Esophagus mucosa (tissue), 1 donor: ENCODE results near the gene DEFB132. TPM values are rescaled to one million over a fixed set of nuclear protein-coding genes. Genes with fewer than 3 reads are reported as not detected.

Experiments used
- ATAC-seq: fragments of 200-7000 bp; cut with Tn5 transposase; one replicate; pipeline ENCODE4 v1.9.1; 2020
- total RNA-seq: library from RNA; stranded (reverse); gene quantifications from one replicate; pipeline ENCODE4 v1.2.4, GENCODE V29; 2023
- donor health status: DM: yes; HTN: yes; CAD: no.

DEFB132 gene
- total RNA-seq, 1 donor from 2014 or later, result not detected

DNA sequence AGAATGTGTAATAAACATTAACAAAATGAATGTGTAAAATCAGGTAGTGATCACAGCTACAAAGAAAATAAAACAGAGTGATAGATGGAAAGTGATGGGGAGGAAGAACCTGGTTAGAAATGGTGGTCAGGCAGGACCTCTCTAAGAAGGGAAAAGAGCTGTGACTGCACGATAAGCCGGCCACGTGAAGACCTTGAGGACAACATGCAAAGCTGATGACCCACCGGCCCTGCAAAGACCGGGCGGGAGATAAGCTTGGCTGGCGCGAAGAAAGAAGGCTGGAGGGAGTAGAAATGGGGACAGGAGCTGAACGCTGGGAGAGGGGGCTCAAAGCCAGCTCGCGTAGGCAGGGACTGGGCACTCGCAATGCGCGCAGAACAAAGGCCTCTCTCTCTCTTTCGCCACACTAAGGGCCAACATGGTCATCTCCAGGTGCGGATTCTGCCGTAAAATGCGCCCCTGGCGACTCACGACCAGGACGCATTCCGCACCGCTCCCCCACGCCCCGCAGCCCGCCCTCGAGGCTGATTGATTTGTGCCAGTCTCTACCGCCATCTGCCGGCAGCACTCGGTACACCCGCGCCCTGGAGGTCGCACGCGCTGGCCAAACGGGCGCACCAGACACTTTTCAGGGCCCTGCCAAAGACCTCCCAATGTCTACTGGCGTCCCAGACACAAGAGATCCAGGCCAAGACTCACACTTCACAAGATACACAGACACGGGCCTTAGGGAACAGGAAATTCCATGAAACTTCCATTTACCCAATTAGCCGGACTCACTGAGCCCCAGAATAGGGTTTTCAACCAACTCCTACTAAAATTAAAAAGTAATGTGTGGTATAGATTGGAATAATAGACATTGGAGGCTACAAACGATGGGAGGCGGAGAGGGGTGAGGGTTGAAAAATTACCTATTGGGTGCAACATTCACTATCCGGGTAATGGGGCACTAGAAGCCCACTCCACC is 9.4 kb downstream of the DEFB132 start:
- ATAC-seq, result peak; percentile 92

DNA sequence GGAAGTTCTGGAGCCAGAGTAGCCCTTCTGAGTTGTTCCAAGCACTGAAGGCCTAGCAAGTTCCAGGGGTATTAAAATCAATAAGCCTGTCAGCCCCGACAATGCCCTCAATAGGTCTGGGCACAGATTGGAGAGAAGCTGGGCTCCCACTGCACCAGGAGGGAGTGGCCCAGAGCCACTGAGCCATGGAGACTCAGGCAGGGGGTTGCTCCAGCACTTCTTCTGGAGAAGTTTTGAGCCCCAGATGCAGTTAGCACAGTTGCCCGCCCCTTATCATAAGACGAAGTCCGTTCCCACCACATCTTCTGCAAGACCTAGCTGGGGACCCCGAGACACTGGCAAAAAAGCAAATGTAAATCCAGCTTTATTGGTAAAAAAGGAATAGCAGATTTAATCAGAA is 13.0 kb downstream of the DEFB132 start:
- no peak for ATAC-seq

DNA sequence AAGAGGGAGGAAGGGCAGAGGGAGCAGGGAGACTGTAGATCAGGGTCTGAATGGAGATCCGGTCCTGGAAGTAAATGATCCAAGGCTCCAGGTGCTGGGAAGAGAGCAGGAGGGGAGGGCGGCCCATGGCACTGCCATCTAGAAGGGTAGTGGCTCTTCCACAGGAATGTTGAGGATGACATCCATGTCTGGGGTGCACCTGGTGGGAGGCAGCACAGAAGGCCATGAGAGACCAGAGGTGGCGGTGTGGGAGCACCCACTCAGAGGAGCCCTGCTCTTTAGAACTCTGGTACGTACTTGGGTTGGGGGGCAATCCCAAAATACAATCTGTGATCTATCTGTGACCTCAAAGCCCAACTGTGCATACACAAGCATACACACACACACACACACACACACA is 13.5 kb downstream of the DEFB132 start:
- no peak for ATAC-seq

DNA sequence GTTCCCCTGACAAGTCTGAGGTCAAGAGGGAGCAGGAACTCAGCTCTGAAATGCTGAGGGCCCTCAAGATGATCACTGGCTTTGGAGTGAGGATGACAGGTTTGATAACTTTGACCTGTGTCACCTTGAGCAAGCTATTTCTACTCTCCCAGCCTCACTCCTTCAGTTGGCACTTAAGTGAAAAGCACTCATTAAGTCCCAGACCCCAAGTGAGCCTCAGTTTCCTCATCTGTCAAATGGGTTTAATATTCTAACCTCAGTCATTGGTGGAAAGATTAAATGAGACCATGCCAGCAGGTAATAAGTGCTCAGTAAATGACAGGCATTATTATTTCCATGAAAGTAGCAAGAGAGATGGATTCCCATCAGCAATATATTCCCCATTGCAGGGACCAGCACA is 14.0 kb downstream of the DEFB132 start:
- ATAC-seq, result no peak

DNA sequence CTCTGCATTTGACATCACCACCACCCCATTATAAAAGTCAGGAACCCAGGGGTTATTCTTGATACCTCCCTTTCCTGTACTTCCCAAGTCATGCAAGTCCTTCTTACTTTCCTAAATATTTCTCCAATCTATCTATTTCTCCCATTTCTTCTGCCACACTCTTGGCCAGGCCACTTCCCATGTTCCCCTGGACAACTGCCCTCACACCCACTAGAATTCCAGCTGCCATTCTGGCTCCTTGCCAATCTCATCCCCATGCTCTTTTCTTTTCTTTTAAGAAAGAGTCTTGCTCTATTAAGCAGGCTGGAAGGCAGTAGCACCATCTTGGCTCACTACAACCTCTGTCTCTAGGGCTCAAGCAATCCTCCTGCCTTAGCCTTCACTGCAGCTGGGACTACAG is 15.2 kb downstream of the DEFB132 start:
- ATAC-seq, result no peak

DNA sequence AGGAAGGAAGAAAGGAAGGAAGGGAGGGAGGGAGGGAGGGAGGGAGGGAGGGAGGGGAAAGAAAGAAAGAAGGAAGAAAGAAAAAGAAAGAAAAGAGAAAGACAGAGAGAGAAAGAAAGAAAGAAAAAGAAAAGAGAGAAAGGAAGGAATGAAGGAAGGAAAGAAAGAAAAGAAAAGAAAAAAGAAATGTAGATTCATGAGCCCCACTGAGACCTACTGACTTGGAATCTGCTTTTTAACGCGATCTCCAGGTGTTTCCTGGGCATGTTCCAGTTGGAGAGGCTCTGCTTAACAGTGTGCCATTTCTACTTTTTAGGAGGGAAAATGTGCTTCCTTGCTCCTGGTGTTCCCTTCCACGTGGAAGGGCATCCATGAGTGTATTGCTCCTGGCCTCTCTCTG is 16.4 kb downstream of the DEFB132 start:
- no peak for ATAC-seq

DNA sequence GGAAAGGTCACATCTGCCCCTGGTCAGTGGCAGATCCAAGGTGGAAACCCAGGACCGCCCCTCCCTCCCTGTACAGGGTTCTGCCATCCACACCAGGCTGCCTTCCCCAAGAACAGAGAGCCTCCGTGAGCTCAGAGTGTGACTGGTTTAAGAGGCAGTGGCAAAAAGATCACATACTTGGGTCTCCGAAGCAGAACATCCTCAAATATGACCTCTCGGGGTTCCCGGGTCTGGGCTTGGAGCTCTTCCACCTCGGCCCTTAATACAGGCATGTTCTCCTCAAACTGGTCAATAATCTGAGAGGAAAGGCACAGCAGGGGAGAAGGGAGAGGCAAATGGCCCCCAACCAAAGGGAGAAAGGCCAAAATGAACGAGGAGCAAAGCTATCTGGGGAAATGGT is 18.3 kb downstream of the DEFB132 start:
- no peak for ATAC-seq

DNA sequence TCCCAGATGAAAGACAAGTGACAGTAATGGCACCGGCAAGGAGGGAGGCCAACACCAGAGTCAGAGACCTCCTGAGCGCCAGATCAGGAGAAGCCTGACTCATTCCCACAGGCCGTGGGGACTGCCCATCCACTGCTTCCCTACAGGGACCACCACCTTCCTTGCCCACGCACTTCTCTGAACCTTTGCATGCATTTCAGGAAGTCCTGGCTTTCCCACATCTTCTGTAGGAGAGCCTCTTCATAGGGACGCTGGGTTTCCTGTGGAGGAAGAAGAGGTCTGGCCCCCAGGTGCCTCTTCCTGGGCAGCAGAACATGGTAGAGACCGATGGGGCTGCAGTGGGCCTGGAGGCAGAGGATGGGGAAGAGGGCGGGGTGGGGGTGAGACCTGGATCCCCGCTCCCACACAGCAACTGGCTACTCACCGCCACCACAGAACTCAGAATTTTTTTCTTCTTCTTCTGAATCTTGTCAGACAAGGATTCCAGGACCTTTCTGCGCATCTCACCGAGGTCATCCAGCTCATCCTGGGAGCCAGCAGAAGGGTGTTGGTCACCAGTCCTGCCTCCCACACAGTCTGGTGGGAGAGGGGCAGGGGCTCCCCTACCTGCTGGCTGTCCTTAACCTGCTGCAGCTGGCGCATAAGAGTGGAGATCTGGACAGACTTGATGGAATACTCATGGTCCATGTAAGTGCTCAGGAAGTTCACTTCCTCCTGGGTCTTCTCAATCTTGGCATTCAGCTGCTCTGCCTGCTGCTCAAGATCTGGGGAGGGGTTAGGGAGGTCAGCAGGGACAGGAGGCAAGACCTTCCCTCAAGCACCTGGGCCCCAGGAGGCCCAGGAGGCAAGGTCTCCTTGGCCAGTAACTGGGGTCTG is 19.3 kb downstream of the DEFB132 start:
- no peak for ATAC-seq

DNA sequence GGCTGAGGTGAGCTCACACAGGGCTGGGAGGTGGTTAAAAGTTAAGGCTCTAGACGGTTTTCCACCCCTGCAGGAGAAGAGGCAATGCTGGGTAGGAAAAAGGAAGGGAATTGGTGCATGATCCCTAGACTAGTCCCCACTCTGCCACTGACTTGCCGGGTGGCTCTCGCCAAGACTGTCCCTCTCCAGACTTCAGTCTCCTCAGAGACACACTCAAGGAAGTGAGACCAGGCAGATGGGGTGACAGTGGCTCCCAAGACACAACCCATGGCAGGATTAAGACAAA is 19.9 kb downstream of the DEFB132 start:
- no peak for ATAC-seq

DNA sequence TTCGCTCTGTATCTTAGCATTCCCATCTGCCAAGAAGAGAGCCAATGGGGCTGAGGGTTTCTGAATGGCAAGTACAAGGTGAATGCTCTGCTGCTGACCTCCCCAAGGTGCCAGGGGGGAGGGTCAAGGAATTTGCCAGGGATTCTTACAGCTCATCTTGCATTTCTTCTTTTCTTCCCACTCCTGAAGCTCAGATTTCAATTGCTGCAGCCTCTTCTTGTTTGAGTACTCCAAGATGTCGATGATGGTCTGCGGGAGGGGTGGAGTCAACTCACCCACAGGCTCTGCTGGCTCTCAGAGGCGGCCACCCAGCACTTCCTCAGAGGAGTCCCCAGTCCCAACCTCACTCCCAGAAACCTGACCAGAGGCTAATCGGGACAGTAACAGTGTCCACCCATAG is 20.7 kb downstream of the DEFB132 start:
- no peak for ATAC-seq

DNA sequence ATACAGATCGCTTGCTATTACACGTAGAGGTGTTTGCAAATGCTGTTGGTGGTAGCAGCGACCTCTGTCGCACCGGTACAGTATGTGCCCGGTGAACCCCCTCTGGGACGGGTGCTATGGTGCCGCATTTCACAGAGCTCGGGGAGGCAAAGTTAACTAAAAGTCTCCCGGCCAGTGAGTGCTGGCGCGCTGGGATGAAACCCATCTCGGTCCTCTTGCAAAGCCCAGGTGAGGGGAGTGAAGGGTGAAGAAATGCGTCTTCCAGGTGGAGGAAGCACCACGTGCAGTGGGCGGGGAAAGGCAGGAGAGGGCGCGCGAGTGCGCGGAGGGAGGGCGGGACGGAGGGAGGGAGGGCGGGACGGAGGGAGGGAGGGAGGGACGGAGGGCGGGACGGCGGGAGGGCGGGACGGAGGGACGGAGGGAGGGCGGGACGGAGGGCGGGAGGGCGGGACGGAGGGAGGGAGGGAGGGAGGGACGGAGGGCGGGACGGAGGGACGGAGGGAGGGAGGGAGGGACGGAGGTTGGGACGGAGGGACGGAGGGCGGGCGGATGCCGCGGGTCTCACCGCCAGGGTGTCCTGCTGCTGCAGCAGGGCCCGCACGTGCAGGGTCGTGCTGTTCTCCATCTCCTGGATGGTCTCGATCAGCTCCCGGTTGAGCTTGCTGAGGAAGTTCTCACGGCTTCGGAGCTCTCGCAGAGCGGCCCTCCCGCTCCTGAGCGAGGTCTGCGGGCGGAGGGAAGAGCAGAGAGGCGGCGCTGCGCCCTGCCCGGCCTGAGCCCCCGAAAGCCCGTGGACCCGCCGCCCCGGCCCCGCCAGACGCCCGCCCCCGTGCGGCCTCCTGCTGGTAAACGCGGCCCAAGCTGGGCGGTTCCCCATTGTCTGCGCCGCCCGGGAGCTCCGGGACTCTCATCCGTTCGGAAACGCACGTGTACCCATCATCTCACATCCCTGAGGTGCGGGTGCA is 21.4 kb downstream of the DEFB132 start:
- no peak for ATAC-seq

DNA sequence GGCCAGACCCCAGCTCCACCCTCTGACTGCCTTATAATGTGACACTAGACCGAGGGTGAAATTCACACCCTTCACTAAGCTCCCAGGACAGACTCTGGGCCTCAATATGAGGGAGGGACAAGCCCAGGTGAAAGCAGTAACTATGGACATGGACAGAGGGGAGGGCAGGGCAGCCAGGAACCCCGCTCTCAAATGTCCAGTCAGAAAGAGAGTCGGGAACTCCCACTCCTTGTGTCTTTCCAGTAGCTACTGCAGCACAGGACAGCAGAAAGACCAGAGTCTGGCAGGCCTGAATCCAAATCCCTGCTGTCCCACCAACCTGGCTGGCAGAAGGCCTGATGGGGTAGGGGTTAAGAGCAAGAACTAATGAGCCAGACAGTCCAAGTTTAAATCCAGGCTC is 26.6 kb downstream of the DEFB132 start:
- no peak for ATAC-seq

DNA sequence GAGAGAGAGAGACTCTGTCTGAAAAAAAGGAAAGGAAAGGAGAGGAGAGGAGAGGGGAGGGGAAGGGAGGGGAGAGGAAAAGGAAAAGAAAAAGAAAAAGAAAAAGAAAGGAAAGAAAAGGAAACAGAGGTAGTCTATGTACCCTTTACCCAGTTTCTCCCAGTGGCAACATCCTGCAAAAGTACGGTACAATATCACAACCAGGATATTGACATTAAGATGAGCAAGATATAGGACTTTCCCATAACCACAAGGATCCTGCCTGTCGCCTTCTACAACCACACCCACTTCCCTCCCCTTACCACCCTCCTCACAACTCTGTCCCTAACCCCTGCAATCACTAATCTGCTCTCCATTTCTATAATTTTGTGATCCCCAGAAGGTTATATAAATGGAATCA is 29.0 kb downstream of the DEFB132 start:
- no peak for ATAC-seq

DNA sequence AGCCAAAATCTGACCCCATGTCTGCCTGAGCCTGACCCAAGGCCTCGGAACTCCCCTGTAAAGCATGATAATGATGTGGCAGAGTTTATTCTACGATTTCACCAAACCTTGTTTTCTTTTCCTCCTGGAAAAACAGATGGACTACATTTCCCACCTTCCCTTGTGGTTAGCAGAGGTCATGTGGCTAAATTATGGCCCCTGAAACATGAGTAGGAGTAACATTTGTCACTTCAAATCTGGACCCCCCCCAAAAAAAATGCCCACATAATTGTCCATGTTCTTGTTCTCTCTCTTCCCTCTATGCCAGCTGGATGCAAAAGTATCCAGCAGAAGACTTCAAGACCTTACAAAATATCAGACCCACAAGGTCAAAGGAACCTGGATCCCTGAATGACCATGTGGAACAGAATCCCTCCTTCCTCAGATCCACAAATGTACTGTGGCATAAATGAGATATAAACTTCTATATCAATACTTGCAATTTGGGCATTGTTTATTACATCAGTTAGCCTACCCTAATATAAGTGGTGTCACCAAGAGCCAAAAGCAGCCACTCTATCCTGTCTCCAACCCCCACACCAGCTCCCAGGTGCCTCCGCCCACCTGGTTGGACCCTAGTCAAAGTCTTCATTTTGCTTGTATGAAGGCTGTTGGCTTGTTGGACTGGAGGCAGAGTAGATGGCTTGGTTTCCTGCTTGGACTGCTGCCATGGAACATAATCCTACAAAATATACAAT is 31.6 kb downstream of the DEFB132 start:
- no peak for ATAC-seq

DNA sequence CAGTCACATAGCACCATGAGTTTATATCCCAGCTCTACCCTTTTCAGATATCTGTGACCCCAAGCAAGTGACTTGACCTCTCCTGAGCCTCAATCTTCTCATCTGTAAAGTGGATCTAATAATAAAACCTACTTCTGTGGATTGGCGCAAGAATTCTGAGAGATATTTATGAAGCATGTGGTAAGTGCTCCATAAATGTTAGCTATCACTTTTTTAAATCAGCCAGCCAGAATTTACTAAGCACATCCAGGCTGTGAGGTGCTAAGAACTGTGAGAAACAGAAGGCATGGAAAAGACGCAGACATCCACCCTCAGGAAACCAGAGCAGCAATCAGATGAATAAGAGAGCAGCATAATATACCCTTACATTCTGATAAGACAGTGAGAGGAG is 32.2 kb downstream of the DEFB132 start:
- ATAC-seq, result no peak

DNA sequence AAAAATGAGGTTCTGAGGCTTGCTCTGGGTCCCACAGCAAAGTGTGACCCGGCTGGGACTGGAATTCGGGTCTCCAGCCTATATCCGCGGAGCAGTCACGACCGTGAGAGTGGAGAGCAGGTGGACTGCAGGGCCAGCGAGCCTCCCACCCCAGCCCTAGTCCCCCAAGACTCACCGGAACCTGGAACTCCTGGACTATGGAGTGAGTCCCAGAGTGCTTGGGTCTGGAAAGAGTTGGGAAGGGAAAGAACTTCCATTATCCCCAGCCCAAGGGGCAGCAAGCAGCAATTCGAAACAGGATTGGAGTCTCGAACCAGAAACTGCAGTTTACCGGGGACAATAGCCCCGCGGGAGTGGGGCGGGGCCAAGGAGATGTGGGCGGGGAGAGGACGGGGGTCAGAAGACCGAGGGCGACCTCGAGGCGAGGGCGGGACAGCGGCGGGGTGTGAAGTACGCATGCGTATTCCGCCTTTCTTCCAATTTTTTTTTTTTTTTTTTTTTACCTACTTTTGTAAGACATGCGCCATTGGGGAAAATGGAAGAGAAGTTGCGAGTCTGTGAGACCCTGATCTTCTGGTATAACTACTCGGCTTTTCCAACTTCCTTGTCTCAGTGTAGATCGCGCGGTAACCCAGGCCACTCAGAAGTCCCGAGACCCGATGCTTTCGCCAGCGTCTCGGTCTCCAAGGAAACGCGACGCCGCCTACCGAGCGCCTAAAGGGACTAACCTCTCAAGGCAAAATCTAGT is 32.7 kb downstream of the DEFB132 start, which contains the start of gene C20orf96:
C20orf96 (minus strand) TSS at position 667 of the 748 bp plus-strand sequence; CDS start at position 527, 140 bp downstream.
- ATAC-seq, result peak; percentile 92

DNA sequence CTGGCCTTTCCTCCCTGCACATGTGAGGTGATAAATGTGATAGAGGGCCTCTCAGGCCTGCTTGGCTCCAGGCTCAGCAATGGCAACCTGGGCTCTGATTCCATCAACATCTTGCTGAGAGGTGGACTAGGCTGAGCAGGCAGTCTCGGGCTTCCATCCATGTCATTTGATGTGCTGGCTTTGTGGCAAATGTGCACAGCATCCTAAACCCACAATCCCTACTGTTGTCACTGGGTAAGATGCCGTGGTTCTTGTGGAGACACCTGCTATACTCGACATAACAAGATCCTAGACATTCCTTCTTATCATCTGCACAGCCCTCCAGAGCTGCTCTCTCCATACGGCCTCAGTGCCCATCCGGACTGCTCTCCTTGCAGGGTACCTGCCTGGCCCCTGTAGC is 37.1 kb downstream of the DEFB132 start:
- no peak for ATAC-seq

DNA sequence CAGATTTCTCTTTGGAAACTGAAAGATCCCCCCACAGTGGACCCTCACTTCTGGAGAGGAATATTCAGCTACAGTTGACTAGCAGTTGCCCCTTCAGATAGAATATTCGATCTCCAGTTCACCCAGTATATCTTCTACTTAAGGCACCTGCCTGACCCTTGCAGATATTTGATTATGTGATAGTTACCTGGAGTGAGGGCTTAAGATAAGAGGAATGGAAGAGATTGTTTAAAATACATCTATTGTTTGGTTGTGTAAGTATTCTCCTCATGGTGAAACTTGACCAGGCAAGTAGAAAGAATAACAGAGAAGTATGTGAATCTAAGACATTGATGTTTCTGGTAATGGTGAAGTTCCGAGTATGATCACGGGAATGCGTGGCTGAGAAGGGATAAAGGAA is 38.3 kb downstream of the DEFB132 start:
- no peak for ATAC-seq

DNA sequence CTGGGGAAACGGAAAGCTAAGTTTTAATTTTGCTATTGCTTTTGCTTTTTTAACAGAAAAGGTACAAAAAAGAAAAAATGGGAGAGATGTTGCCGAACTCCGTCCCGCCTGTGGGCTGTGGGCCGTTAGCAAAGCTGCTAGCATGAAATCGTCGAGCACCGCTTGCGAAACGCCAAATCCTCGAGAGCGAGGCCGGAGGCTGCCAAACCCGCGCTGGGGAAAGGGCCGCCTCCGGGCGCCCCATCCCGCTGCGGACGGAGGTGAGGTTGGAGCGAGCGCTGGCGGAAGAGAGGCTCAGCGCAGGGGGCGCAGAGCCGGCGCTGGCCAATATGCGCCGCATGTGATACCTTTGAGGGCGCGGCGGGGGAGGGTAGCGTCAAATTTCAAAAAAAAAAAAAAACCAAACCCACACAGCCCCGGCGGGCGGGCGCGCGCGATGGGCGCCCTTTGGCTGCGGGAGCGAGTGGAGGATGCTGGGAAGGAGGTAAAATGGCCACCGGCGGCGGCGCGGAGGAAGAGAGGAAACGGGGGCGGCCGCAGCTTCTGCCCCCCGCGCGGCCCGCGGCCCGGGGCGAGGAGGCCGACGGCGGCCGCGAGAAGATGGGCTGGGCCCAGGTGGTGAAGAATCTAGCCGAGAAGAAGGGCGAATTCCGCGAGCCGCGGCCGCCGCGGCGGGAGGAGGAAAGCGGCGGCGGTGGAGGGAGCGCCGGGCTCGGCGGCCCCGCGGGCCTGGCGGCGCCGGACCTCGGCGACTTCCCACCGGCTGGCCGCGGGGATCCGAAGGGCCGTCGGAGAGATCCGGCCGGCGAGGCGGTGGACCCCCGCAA is 39.8 kb downstream of the DEFB132 start, which contains the start of gene ZCCHC3:
ZCCHC3 (plus strand) TSS at position 473 of the 827 bp plus-strand sequence; CDS start at position 490, 17 bp downstream.
- peak; percentile 79 for ATAC-seq
